NCI-H146 treated with DMSO at 0.1 percent for 48 hours (cell line): ENCODE measurements around the gene EPAS1.

Experiments
- DNase-seq: peaks from one replicate; lab custom pipeline; 2025; ENCODE audit not compliant: unreplicated experiment; lab: John Stamatoyannopoulos, UW

Gene EPAS1

DNA sequence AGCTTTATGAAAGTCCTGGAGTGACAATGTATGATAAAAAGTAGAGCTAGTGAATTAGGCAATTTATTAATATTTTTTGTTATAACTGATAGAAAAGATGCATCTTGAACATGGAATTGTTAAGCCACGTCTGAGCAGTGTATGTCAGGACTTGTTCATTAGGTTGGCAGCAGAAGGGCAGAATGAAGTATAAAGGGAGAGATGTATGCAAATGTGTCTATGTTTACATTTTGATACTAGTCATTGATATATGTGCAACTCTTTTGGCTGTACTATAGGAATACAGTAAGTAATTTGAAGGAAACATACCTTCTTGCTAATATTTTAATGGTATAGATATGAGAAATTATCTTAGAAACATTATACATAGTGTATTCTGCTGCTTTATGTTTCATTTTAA, 133.2 kb downstream of the EPAS1 start:
- DNase-seq = no peak

DNA sequence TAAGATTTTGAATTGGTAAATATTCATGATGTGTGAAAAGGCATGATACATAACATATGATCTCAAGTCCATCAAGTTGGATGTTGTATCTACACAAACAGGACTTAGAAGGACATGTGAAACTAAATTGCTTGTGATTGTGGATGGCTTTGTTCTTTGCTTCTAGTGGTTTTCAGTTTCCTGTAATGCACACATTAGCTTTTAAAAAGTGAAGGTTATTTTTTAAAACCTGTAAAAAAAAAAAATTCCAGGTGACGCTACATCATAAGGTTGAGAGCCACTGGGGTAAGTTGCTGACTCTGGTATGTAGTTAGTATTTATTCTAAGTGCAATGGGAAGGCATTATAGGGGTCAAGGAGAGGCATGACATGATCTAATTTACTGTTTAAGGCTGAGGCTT, 133.8 kb downstream of the EPAS1 start:
- DNase-seq = no peak

DNA sequence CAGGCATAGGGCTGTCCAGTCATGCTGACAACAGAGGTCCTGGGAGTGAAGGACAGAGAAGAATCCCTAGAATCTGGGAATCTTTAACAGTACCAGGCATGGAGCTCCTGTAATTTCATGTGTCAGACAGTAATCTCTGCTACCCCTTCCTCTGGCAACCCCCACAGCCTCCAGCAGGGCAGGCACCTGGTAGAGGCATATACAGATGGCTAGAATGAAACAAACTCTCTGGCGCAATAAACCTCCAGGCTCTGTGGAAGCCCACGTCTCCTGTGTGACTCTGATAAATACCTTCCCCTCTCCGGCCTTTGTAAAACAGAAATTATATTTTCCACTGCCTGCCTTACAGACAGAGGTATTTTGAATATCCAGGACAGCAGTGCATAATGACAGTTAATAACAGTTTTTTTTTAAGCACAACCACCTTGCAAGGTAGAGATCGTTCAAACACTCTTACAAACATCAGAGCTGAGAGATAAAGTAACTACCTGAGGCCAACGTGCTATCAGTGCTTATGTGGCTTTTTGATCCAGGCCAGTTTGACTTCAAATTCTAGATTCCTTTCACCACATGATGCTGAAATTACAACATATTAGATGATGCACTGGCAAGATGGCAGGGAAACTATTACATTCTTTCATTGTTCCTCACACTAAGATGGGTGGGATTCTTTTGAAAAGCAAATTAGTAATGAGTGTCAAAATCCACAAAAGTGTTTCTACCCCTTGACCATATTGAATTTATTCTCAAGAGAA, 134.5 kb downstream of the EPAS1 start:
- DNase-seq = no peak

DNA sequence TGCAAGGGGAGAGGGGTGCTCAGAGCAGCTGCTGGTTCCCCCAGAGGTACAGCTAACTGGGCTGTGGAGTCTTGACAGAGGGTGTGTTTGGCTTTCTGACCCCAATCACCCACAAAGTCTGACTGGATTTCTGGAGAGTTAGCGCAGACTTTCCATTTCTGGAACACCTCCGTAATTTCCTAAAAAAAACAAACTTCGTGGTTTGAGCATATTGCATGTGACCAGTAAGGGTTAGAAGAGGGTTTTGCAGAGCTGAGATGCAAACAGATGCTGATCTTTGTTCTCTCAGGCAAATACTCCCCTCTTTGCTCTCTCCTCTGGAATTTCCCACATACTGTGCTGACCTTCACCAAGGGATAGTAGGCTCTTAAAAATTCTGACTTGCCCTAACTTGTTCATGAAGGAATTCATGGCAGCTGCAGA, 137.7 kb downstream of the EPAS1 start:
- no peak for DNase-seq

DNA sequence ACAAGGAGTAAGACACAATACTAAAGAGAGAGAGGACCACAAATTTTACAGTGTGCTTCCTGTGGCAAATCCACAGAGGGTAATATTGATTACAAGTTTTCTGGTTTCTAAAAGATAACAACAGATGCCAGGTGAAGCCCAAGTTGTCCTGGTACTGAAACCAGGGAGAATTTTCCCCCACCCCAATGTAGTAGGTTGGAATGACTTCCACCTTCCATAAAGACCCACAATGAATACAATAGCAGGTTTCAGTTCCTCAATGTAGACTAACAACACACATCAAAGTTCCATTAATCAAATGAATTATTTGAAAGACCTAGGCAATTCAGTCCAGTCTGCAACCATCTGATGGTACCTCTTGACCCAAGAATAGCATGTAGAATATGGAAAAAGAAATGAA, 138.1 kb downstream of the EPAS1 start:
- no peak for DNase-seq

- no peak for DNase-seq
Measured at GRCh38 chr2:46435796-46436360, 138.7 kb downstream of the EPAS1 start.
